ENCODE data around the gene HPF1.

The HPF1 gene

GRCh38 chr4:169716677-169717076 is 41.1 kb downstream of the HPF1 start:
- Mint-ChIP-seq H3K27ac (no peak overlapping the region), H3K4me1 (ENCODE audit: low read depth) (no peaks in the 10 kb centered on the region), H3K4me3 (no peak overlapping the region), H3K27me3 (no peaks in the 10 kb centered on the region), H3K36me3 (ENCODE audit: low read depth) (peaks cover 52% of the 10 kb centered on the region), H3K9me3 (no peaks in the 10 kb centered on the region)
- intact Hi-C loops (cut with micrococcal nuclease), result no loop called here

GRCh38 chr4:169715826-169716225 is 41.9 kb downstream of the HPF1 start:
- no peak overlapping the region for H3K4me3 Mint-ChIP-seq
- no peaks in the 10 kb centered on the region for H3K9me3 Mint-ChIP-seq
- peaks cover 57% of the 10 kb centered on the region for H3K36me3 Mint-ChIP-seq (ENCODE audit: low read depth)
- H3K4me1 Mint-ChIP-seq (ENCODE audit: low read depth), result no peaks in the 10 kb centered on the region
- H3K27me3 Mint-ChIP-seq, result no peaks in the 10 kb centered on the region
- no peak overlapping the region for H3K27ac Mint-ChIP-seq
- intact Hi-C loops (cut with micrococcal nuclease), result no loop called here

GRCh38 chr4:169707958-169708643 is 49.6 kb downstream of the HPF1 start:
- H3K27me3 Mint-ChIP-seq, result no peaks in the 10 kb centered on the region
- no peak overlapping the region for H3K4me3 Mint-ChIP-seq
- no peaks in the 10 kb centered on the region for H3K4me1 Mint-ChIP-seq (ENCODE audit: low read depth)
- intact Hi-C loops (cut with micrococcal nuclease), result no loop called here
- H3K36me3 Mint-ChIP-seq (ENCODE audit: low read depth), result peaks cover 69% of the 10 kb centered on the region
- no peaks in the 10 kb centered on the region for H3K9me3 Mint-ChIP-seq
- H3K27ac Mint-ChIP-seq, result no peak overlapping the region

DNA sequence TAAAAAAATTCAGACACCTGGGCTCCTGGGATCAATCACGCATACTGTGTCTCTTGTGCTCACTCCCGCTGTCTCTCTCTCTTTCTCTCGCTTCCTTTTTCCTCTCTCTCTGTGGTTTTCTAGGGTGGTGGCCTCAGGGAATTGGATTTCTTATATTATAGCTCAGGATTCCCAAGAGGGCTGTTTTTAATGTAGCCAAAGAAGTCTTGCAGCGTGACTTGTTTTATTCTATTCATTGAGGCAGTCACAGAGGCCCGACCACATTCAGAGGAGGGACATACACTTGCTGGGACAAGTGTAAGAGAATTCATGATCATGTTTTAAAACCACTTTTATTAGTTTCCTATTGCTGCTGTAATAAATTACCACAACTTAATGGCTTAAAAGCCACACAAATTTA is 59.4 kb downstream of the HPF1 start:
- Mint-ChIP-seq H3K27me3 (no peaks in the 10 kb centered on the region), H3K4me3 (no peak overlapping the region), H3K27ac (no peak overlapping the region), H3K4me1 (ENCODE audit: low read depth) (no peaks in the 10 kb centered on the region), H3K36me3 (ENCODE audit: low read depth) (peaks cover 63% of the 10 kb centered on the region), H3K9me3 (peaks cover 13% of the 10 kb centered on the region)
- intact Hi-C loops (cut with micrococcal nuclease), result no loop called here

DNA sequence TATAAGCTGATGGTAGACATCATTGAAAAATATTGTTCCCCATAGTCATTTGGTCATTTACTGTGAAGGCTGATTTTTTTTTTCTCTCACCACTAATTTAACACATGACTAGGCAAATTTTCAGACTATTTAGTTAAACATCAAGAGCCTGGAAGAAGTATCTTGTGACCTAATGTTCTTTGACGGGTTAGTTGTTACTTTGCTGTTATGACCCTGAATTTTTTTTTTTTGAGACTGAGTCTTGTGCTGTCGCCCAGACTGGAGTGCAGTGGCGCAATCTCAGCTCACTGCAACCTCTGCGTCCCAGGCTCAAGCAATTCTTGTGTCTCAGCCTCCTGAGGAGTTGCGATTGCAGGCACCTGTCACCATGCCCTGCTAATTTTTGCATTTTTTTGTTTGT is 67.0 kb downstream of the HPF1 start:
- no peaks in the 10 kb centered on the region for H3K4me1 Mint-ChIP-seq (ENCODE audit: low read depth)
- H3K4me3 Mint-ChIP-seq, result no peak overlapping the region
- H3K9me3 Mint-ChIP-seq, result no peaks in the 10 kb centered on the region
- H3K36me3 Mint-ChIP-seq (ENCODE audit: low read depth), result peaks cover 36% of the 10 kb centered on the region
- intact Hi-C loops (cut with micrococcal nuclease), result no loop called here
- no peaks in the 10 kb centered on the region for H3K27me3 Mint-ChIP-seq
- H3K27ac Mint-ChIP-seq, result no peak overlapping the region

GRCh38 chr4:169689681-169690080 is 68.1 kb downstream of the HPF1 start:
- Mint-ChIP-seq H3K4me1 (ENCODE audit: low read depth) (no peaks in the 10 kb centered on the region), H3K9me3 (no peaks in the 10 kb centered on the region), H3K4me3 (no peak overlapping the region), H3K36me3 (ENCODE audit: low read depth) (peaks cover 32% of the 10 kb centered on the region), H3K27me3 (no peaks in the 10 kb centered on the region), H3K27ac (no peak overlapping the region)
- intact Hi-C loops (cut with micrococcal nuclease), result no loop called here

DNA sequence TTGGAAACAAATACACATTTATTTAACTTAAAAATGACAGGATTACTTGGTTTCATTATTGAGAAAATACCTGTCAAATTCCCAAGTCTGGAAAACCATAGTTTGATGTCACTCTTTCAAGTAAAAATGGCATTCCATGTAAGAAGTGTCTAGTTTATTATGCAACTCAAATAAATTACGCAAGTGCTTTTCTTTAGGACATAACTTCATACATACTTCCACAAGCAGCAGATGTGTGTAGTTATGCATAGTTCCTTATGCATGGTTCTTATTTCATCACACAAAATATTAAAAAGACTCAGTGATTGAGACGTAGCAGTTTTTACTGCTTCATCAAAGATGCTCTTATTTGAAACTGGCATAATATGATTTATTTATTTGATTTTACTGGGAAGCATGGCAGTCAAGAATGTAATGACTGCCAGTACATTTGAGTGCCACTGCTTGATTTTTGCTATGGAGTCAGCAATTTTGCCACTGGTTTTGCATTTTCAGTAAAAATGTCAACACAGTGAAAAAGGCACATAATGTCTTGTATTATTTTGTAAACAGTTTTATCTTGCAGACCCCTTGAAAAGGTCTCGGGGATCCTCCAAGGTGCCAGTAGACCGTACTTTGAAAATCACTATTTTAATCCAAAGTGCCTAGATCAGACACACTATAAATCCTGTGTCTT is 75.2 kb downstream of the HPF1 start:
- H3K27me3 Mint-ChIP-seq, result no peaks in the 10 kb centered on the region
- no peaks in the 10 kb centered on the region for H3K4me1 Mint-ChIP-seq (ENCODE audit: low read depth)
- H3K36me3 Mint-ChIP-seq (ENCODE audit: low read depth), result peaks cover 37% of the 10 kb centered on the region
- intact Hi-C loops (cut with micrococcal nuclease), result no loop called here
- H3K9me3 Mint-ChIP-seq, result no peaks in the 10 kb centered on the region
- H3K4me3 Mint-ChIP-seq, result no peak overlapping the region
- no peak overlapping the region for H3K27ac Mint-ChIP-seq

All from dendritic cell treated with granulocyte-macrophage colony-stimulating factor and Interleukin-4, amounts not matched to agents 40 ng/mL and 50 ng/mL, for 4 days (primary cell).